Naive B cell (primary cell): ENCODE data around the gene BCAR3. TPM values are rescaled to one million over a fixed set of nuclear protein-coding genes. Genes with fewer than 3 reads are reported as not detected.
"Not testable (repeated sequence)": the region's sequence is repeated elsewhere in the genome, so short reads cannot be mapped to it uniquely, and the experiment has no call there.

Experiments
- ATAC-seq, 2 donors: fragments of 150-1000 bp; cut with Tn5 transposase; 2 replicates each; pipeline ENCODE4 v1.10.0; 2021; ENCODE audit warnings: low read depth in 2 of 2, mild to moderate bottlenecking in 2 of 2, moderate library complexity in 2 of 2
- DNase-seq: peaks from one replicate; pipeline ENCODE4 v3.0.0; 2022
- H3K27ac Mint-ChIP-seq, 6 donors: one replicate each; pipeline ENCODE4 v1.8.0; 2020 to 2022; ENCODE audit warnings: mild to moderate bottlenecking in 6 of 6, mixed read lengths in 6 of 6, moderate library complexity in 5 of 6, inconsistent platforms in 2 of 6
- H3K27me3 Mint-ChIP-seq, 3 donors: one replicate each; pipeline ENCODE4 v1.8.0; 2021 to 2022; ENCODE audit warnings: mixed read lengths in 3 of 3, mild to moderate bottlenecking in 1 of 3
- H3K36me3 Mint-ChIP-seq, 2 donors: one replicate each; pipeline ENCODE4 v1.8.0; 2020 to 2022; ENCODE audit warnings: mixed read lengths in 2 of 2, inconsistent platforms in 1 of 2, mild to moderate bottlenecking in 1 of 2
- H3K4me1 Mint-ChIP-seq, 3 donors: one replicate each; pipeline ENCODE4 v1.8.0; 2020 to 2022; ENCODE audit warnings: mixed read lengths in 3 of 3, inconsistent platforms in 1 of 3, mild to moderate bottlenecking in 1 of 3, moderate library complexity in 1 of 3
- H3K4me3 Mint-ChIP-seq, 8 donors: one replicate each; pipeline ENCODE4 v1.8.0; 2020 to 2022; ENCODE audit warnings: mild to moderate bottlenecking in 8 of 8, mixed read lengths in 8 of 8, moderate library complexity in 8 of 8, inconsistent platforms in 2 of 8
- H3K9me3 Mint-ChIP-seq, 7 donors: one replicate each; pipeline ENCODE4 v1.8.0; 2020 to 2022; ENCODE audit warnings: mixed read lengths in 7 of 7, mild to moderate bottlenecking in 5 of 7, inconsistent platforms in 2 of 7, moderate library complexity in 1 of 7
- polyA plus RNA-seq, 6 donors: library from polyadenylated mRNA; unstranded; fragments of 300-500 nt; fragmentation: Illumina TruSeq; gene quantifications; one replicate each; pipeline ENCODE4 v1.2.3, GENCODE V29; 2021; ENCODE audit warnings: low read depth in 6 of 6

Gene BCAR3
- polyA plus RNA-seq, 6 donors from 2014 or later: 0.73 to 3.2 (median 1.7) TPM; not detected in 1

- H3K27me3 Mint-ChIP-seq, ATAC-seq, H3K9me3 Mint-ChIP-seq, H3K4me3 Mint-ChIP-seq, H3K4me1 Mint-ChIP-seq, H3K27ac Mint-ChIP-seq, DNase-seq: not testable (repeated sequence)
- peaks cover 6 to 16% of the 10 kb centered on the region in 2 donors for H3K36me3 Mint-ChIP-seq
These were observed 31.5 kb downstream of the BCAR3 start for GRCh38 chr1:93650159-93650558.

- H3K36me3 Mint-ChIP-seq: peaks cover 0 to 7% of the 10 kb centered on the region in 2 donors
- DNase-seq: no peak
- H3K27ac Mint-ChIP-seq: peak overlapping the region in 1 of 6 donors; percentile 70
- no peak for ATAC-seq
- H3K4me1 Mint-ChIP-seq: peaks cover 5 to 10% (median 9%) of the 10 kb centered on the region in 3 donors
- H3K4me3 Mint-ChIP-seq: no peak overlapping the region
- no peaks in the 10 kb centered on the region for H3K27me3 Mint-ChIP-seq
- H3K9me3 Mint-ChIP-seq: no peaks in the 10 kb centered on the region
These were observed 32.4 kb downstream of the BCAR3 start for GRCh38 chr1:93649231-93649630.

- DNase-seq (no peak), ATAC-seq (no peak)
- H3K4me1 Mint-ChIP-seq: peaks cover 5 to 10% (median 9%) of the 10 kb centered on the region in 3 donors
- no peaks in the 10 kb centered on the region for H3K9me3 Mint-ChIP-seq
- peaks cover 0 to 4% of the 10 kb centered on the region in 2 donors for H3K36me3 Mint-ChIP-seq
- no peaks in the 10 kb centered on the region for H3K27me3 Mint-ChIP-seq
- no peak overlapping the region for H3K4me3 Mint-ChIP-seq
- H3K27ac Mint-ChIP-seq: no peak overlapping the region
These were observed 33.0 kb downstream of the BCAR3 start for GRCh38 chr1:93648656-93649055.

- Mint-ChIP-seq H3K27me3 (no peaks in the 10 kb centered on the region), H3K4me1 (peaks cover 5 to 15% (median 9%) of the 10 kb centered on the region in 3 donors), H3K4me3 (peak overlapping the region in 1 of 8 donors; percentile 6), H3K36me3 (peaks cover 0 to 13% of the 10 kb centered on the region in 2 donors), H3K9me3 (no peaks in the 10 kb centered on the region), H3K27ac (no peak overlapping the region)
- DNase-seq (no peak), ATAC-seq (no peak)
These were observed 40.1 kb downstream of the BCAR3 start for GRCh38 chr1:93641527-93641926.

- H3K4me3 Mint-ChIP-seq: no peak overlapping the region
- H3K4me1 Mint-ChIP-seq: peaks cover 5 to 15% (median 9%) of the 10 kb centered on the region in 3 donors
- H3K27me3 Mint-ChIP-seq: no peaks in the 10 kb centered on the region
- no peaks in the 10 kb centered on the region for H3K9me3 Mint-ChIP-seq
- ATAC-seq (no peak), DNase-seq (no peak)
- H3K27ac Mint-ChIP-seq: no peak overlapping the region
- peaks cover 0 to 13% of the 10 kb centered on the region in 2 donors for H3K36me3 Mint-ChIP-seq
These were observed 40.8 kb downstream of the BCAR3 start for GRCh38 chr1:93640656-93641440.

- Mint-ChIP-seq H3K9me3 (no peaks in the 10 kb centered on the region), H3K4me3 (no peak overlapping the region), H3K27ac (no peak overlapping the region), H3K36me3 (peaks cover 0 to 13% of the 10 kb centered on the region in 2 donors), H3K27me3 (no peaks in the 10 kb centered on the region), H3K4me1 (peaks cover 0 to 6% (median 0%) of the 10 kb centered on the region in 3 donors)
- ATAC-seq (no peak), DNase-seq (no peak)
These were observed 42.7 kb downstream of the BCAR3 start for GRCh38 chr1:93638981-93639380.

- no peak for ATAC-seq
- H3K4me3 Mint-ChIP-seq: no peak overlapping the region
- peaks cover 0 to 10% of the 10 kb centered on the region in 2 donors for H3K36me3 Mint-ChIP-seq
- DNase-seq: no peak
- H3K9me3 Mint-ChIP-seq: no peaks in the 10 kb centered on the region
- H3K4me1 Mint-ChIP-seq: peaks cover 0 to 3% (median 0%) of the 10 kb centered on the region in 3 donors
- H3K27me3 Mint-ChIP-seq: no peaks in the 10 kb centered on the region
- no peak overlapping the region for H3K27ac Mint-ChIP-seq
These were observed 43.3 kb downstream of the BCAR3 start for GRCh38 chr1:93638307-93638847.

GRCh38 chr1:93636712-93637111 lies 44.9 kb downstream of the BCAR3 start:
- no peak for DNase-seq
- no peak for ATAC-seq

GRCh38 chr1:93635614-93636543 lies 45.8 kb downstream of the BCAR3 start:
- ATAC-seq: no peak
- peak overlapping the region in 1 of 6 donors; percentile 12 for H3K27ac Mint-ChIP-seq
- H3K9me3 Mint-ChIP-seq: no peaks in the 10 kb centered on the region
- H3K36me3 Mint-ChIP-seq: peaks cover 0 to 4% of the 10 kb centered on the region in 2 donors
- H3K4me3 Mint-ChIP-seq: no peak overlapping the region
- no peaks in the 10 kb centered on the region for H3K4me1 Mint-ChIP-seq
- DNase-seq: no peak
- no peaks in the 10 kb centered on the region for H3K27me3 Mint-ChIP-seq

More at GRCh38 chr1:93636712-93637111, 44.9 kb downstream of the BCAR3 start:
- Mint-ChIP-seq H3K27me3 (no peaks in the 10 kb centered on the region), H3K27ac (peak overlapping the region in 1 of 6 donors; percentile 60), H3K4me1 (no peaks in the 10 kb centered on the region), H3K4me3 (no peak overlapping the region), H3K36me3 (peaks cover 0 to 8% of the 10 kb centered on the region in 2 donors), H3K9me3 (no peaks in the 10 kb centered on the region)

- DNase-seq (no peak), ATAC-seq (no peak)
- Mint-ChIP-seq H3K4me3 (no peak overlapping the region), H3K36me3 (peaks cover 0 to 4% of the 10 kb centered on the region in 2 donors), H3K9me3 (no peaks in the 10 kb centered on the region), H3K4me1 (no peaks in the 10 kb centered on the region), H3K27me3 (no peaks in the 10 kb centered on the region), H3K27ac (no peak overlapping the region)
These were observed 48.3 kb downstream of the BCAR3 start for GRCh38 chr1:93633313-93633712.

GRCh38 chr1:93631626-93632365 lies 49.8 kb downstream of the BCAR3 start:
- Mint-ChIP-seq H3K4me1 (no peaks in the 10 kb centered on the region), H3K9me3 (no peaks in the 10 kb centered on the region), H3K36me3 (no peaks in the 10 kb centered on the region), H3K27ac (no peak overlapping the region), H3K4me3 (no peak overlapping the region), H3K27me3 (no peaks in the 10 kb centered on the region)
- DNase-seq: no peak
- peak in 1 of 2 donors; percentile 33 for ATAC-seq

GRCh38 chr1:93630168-93630567 lies 51.5 kb downstream of the BCAR3 start:
- DNase-seq (no peak), ATAC-seq (no peak)
- Mint-ChIP-seq H3K27me3 (no peaks in the 10 kb centered on the region), H3K27ac (no peak overlapping the region), H3K4me3 (no peak overlapping the region), H3K4me1 (no peaks in the 10 kb centered on the region), H3K36me3 (no peaks in the 10 kb centered on the region), H3K9me3 (no peaks in the 10 kb centered on the region)
